GM10248 (cell line): ENCODE measurements around the gene SLC25A23.

Source experiments
- CTCF ChIA-PET: fragments of 300-600 bp; sonication (Branson Sonifier 250); formaldehyde crosslinking; extraction: SDS; loops from one replicate; lab custom pipeline; 2021; ENCODE audit warnings: antibody characterized with exemption; lab: Yijun Ruan, JAX
- POLR2A ChIA-PET: fragments of 350-650 bp; sonication (Branson Sonifier 250); formaldehyde crosslinking; extraction: SDS; loops from one replicate; lab custom pipeline; 2020; ENCODE audit warnings: antibody characterized with exemption; lab: Yijun Ruan, JAX
- DNase-seq: peaks from one replicate; pipeline ENCODE4 v3.0.0; 2012; ENCODE audit errors: extremely low spot score
- CTCF ChIP-seq: IDR thresholded peaks from 2 replicates; pipeline ENCODE4 v1.5.1; 2012; ENCODE audit warnings: mild to moderate bottlenecking, low read depth; ENCODE audit errors: extremely low read depth, missing control alignments, control extremely low read depth

The SLC25A23 gene

DNA sequence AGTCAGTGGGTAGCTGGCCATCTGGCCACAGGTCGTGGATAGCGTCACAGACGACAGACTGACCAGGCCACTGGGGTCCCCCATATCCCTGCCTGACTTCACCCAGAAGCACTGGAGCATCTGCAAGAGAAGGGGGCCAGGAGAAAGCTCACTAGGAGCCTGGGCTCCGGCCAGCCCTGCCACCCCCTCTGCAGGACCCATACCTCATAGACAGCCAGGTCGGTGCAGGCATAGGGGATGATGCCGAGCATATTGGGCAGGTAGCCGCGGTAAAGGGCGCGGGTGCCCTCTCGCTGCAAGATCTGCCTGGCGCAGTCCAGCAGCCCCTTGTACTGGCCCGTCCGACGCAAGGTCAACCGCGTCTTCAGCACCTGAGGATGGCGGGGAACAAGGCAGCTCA lies 32.5 kb downstream of the SLC25A23 start:
- DNase-seq: no peak
- ChIA-PET POLR2A (no interaction called here), CTCF (interaction anchor here (2.6 kb wide), 1 partner anchor 378 kb away, joined by 6 read pairs; no protein-coding TSS in a partner anchor)
- TF ChIP-seq CTCF: no peak

- POLR2A ChIA-PET: interaction anchor here (0.6 kb wide), 1 partner anchor 156 kb away, joined by 4 read pairs; no protein-coding TSS in a partner anchor
- DNase-seq: no peak
- no peak for TF ChIP-seq CTCF
- CTCF ChIA-PET: interaction anchor here (0.9 to 2.6 kb wide), 5 partner anchors 11 to 439 kb away, joined by 3 to 6 read pairs (median 3); no protein-coding TSS in a partner anchor
Observed at GRCh38 chr19:6425732-6426620, 33.6 kb downstream of the SLC25A23 start.

- POLR2A ChIA-PET: interaction anchor here (0.6 to 1.1 kb wide), 6 partner anchors 43 to 163 kb away, joined by 3 to 5 read pairs (median 4); partner anchors contain the start of genes ALKBH7 and DENND1C
- peak; percentile 99 for DNase-seq
- TF ChIP-seq CTCF: peak; percentile 2
- CTCF ChIA-PET: interaction anchor here (0.8 to 2.6 kb wide), 5 partner anchors 11 to 439 kb away, joined by 3 to 6 read pairs (median 3); partner anchors contain the start of gene ALKBH7
Observed at GRCh38 chr19:6424939-6425731, 34.5 kb downstream of the SLC25A23 start.

DNA sequence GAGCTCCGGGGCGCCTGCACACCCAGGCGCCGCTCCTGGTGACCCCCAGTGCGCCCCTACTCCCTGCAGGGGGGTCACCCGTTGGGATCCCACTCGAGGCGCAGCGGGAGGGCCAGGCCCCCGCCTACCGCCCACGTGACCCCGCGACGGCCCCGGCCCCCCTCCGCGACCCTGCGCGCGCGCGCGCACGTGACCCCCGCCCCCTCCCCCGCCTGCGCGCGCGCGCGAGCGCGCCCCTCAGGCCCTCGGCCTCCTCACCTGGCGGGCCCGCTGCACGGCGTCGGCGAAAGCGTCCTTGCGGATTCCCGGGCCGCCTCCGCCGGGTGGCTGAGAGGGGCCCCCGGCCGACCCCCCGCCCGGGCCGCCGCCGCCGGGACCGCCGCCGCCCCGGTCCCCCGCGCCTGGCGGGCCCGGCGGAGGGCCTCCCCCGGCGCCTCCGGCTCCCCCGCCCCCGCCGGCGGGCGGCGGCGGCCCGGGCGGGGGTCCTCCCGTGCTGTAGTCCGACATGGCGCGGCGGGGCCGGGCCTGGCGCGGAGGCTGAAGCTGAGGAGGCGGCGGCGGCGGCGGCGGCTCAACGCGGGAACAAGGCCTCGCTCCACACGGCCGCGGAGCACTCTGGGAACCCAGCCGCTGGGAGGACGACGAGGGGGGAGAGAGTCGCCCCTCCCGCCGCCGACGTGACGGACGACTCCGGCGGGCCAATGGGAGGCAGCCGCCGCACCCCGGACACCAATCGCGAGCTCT lies 35.2 kb downstream of the SLC25A23 start, which contains the start of gene KHSRP:
Gene KHSRP (minus strand): TSS at position 617 of the 744 bp plus-strand sequence. CDS start 110 bp downstream, at position 507.
- POLR2A ChIA-PET: interaction anchor here (0.6 to 1.1 kb wide), 5 partner anchors 52 to 163 kb away, joined by 3 to 5 read pairs (median 4); partner anchors contain the start of genes ALKBH7 and DENND1C
- no peak for DNase-seq
- TF ChIP-seq CTCF: no peak
- CTCF ChIA-PET: interaction anchor here (0.8 to 1.2 kb wide), 4 partner anchors 12 to 440 kb away, joined by 3 read pairs; partner anchors contain the start of gene ALKBH7

GRCh38 chr19:6423499-6424194 lies 35.9 kb downstream of the SLC25A23 start:
- CTCF ChIA-PET: no interaction called here
- peak; percentile 57 for DNase-seq
- no peak for TF ChIP-seq CTCF
- POLR2A ChIA-PET: no interaction called here
